ENCODE results near the gene ATG101. TPM values are rescaled to one million over a fixed set of nuclear protein-coding genes. Genes with fewer than 3 reads are reported as not detected.

Gene ATG101
- total RNA-seq (10 to 100 TPM; 22.1 to 37.2 TPM), polyA plus RNA-seq (10 to 100 TPM; 36.2 to 64.3 TPM)
- long read RNA-seq, donor 1, transcript ATG101-201 (4 exons, 1,439 nt), result major isoform, 14 of 16 reads
- long read RNA-seq, donor 1, partial matches to known transcripts, result 0 of 16 reads
- long read RNA-seq, donor 1, other reads (novel, unspliced or antisense), result 0 of 16 reads
- long read RNA-seq, donor 2, transcript ATG101-201 (4 exons, 1,439 nt), result major isoform, 5 of 5 reads
- long read RNA-seq, donor 2, partial matches to known transcripts, result 0 of 5 reads
- long read RNA-seq, donor 2, other reads (novel, unspliced or antisense), result 0 of 5 reads
- long read RNA-seq, donor 3, partial matches to known transcripts, result 0 of 3 reads
- long read RNA-seq, donor 3, other reads (novel, unspliced or antisense), result 0 of 3 reads
- long read RNA-seq, donor 4, partial matches to known transcripts, result 0 of 2 reads
- long read RNA-seq, donor 4, other reads (novel, unspliced or antisense), result 0 of 2 reads
- long read RNA-seq, donor 5, transcript ATG101-201 (4 exons, 1,439 nt), result major isoform, 6 of 9 reads
- long read RNA-seq, donor 5, partial matches to known transcripts, result 0 of 9 reads
- long read RNA-seq, donor 5, other reads (novel, unspliced or antisense), result 0 of 9 reads

GRCh38 chr12:52069327-52070184, at the start of gene ATG101:
TSS of gene ATG101 (plus strand) at chr12:52069978. CDS start at chr12:52073651, 3,673 bp downstream.
- peak; percentile 97 for ATAC-seq (ENCODE audit: insufficient read depth, low FRiP score)
- Histone ChIP-seq H3K4me1 (ENCODE audit: control insufficient read depth in 5 of 5, insufficient read depth in 5 of 5, low read length in 5 of 5) (peaks cover 5 to 18% (median 6%) of the 10 kb centered on the region in 5 donors), H3K9me3 (ENCODE audit: control insufficient read depth in 4 of 4, insufficient read depth in 3 of 4, low read length in 3 of 4) (no peaks in the 10 kb centered on the region), H3K27ac (ENCODE audit: low read depth in 1 of 2, low read length in 1 of 2) (peak within 1 kb of the TSS; percentile 81 to 97), H3K4me3 (peak within 1 kb of the TSS; percentile 97), H3K27me3 (ENCODE audit: control insufficient read depth in 3 of 3, insufficient read depth in 3 of 3, low read length in 2 of 3) (peaks cover 0 to 2% (median 0%) of the 10 kb centered on the region in 3 donors), H3K9ac (ENCODE audit: insufficient read depth in 1 of 2, low read length in 2 of 2) (peak within 1 kb of the TSS; percentile 87 to 89), H3K36me3 (ENCODE audit: control insufficient read depth in 4 of 4, insufficient read depth in 4 of 4, low read length in 4 of 4) (peaks cover 0 to 20% (median 13%) of the 10 kb centered on the region in 4 donors)
- TF ChIP-seq, protein P1, sequence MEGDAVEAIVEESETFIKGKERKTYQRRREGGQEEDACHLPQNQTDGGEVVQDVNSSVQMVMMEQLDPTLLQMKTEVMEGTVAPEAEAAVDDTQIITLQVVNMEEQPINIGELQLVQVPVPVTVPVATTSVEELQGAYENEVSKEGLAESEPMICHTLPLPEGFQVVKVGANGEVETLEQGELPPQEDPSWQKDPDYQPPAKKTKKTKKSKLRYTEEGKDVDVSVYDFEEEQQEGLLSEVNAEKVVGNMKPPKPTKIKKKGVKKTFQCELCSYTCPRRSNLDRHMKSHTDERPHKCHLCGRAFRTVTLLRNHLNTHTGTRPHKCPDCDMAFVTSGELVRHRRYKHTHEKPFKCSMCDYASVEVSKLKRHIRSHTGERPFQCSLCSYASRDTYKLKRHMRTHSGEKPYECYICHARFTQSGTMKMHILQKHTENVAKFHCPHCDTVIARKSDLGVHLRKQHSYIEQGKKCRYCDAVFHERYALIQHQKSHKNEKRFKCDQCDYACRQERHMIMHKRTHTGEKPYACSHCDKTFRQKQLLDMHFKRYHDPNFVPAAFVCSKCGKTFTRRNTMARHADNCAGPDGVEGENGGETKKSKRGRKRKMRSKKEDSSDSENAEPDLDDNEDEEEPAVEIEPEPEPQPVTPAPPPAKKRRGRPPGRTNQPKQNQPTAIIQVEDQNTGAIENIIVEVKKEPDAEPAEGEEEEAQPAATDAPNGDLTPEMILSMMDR (IDR thresholded peaks at IDR 0.05; ENCODE audit: control extremely low read depth, extremely low read depth), result peak; percentile 54
- peak; percentile 93 to 97 (median 97) for DNase-seq
- WGBS, 2 donors, result 1% methylated on average over 56 to 60 of the region's 60 CpGs

- Histone ChIP-seq H3K27ac (ENCODE audit: low read depth in 1 of 2, low read length in 1 of 2) (peak overlapping the region in 1 of 2 donors; percentile 11), H3K4me3 (no peak overlapping the region), H3K36me3 (ENCODE audit: control insufficient read depth in 4 of 4, insufficient read depth in 4 of 4, low read length in 4 of 4) (no peaks in the 10 kb centered on the region), H3K9me3 (ENCODE audit: control insufficient read depth in 4 of 4, insufficient read depth in 3 of 4, low read length in 3 of 4) (no peaks in the 10 kb centered on the region), H3K27me3 (ENCODE audit: control insufficient read depth in 3 of 3, insufficient read depth in 3 of 3, low read length in 2 of 3) (peaks cover 0 to 12% (median 0%) of the 10 kb centered on the region in 3 donors), H3K9ac (ENCODE audit: insufficient read depth in 1 of 2, low read length in 2 of 2) (no peak overlapping the region), H3K4me1 (ENCODE audit: control insufficient read depth in 5 of 5, insufficient read depth in 5 of 5, low read length in 5 of 5) (peaks cover 0 to 12% (median 3%) of the 10 kb centered on the region in 5 donors)
- ATAC-seq (ENCODE audit: insufficient read depth, low FRiP score) (no peak), DNase-seq (peak; percentile 75 to 78 (median 76))
- 24 to 26% methylated on average over 9 of the region's 9 CpGs for WGBS, 2 donors
- TF ChIP-seq, protein P1 (IDR thresholded peaks at IDR 0.05; ENCODE audit: control extremely low read depth, extremely low read depth), result peak; percentile 54
These were observed 49.0 kb upstream of the ATG101 start for GRCh38 chr12:52020539-52021336.

DNA sequence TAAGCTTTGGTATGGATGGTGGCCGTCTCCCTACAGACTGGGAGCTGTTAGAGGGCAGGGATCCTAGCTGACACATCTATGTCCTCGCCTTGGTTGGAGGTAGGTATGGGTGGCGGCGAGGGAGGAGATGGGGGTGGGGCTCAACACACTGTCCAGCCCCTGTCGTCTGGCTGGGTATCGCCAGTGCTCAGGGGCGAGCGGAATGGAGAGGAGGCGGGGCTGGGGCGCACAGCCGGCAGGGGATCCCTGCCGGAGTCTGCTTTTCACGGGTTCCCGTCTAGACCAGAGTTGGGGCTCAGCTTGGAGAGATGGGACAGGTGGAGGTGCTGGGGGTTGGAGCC, 47.0 kb upstream of the ATG101 start:
- Histone ChIP-seq H3K27me3 (ENCODE audit: control insufficient read depth in 3 of 3, insufficient read depth in 3 of 3, low read length in 2 of 3) (peaks cover 0 to 9% (median 0%) of the 10 kb centered on the region in 3 donors), H3K36me3 (ENCODE audit: control insufficient read depth in 4 of 4, insufficient read depth in 4 of 4, low read length in 4 of 4) (no peaks in the 10 kb centered on the region), H3K9ac (ENCODE audit: insufficient read depth in 1 of 2, low read length in 2 of 2) (no peak overlapping the region), H3K4me3 (no peak overlapping the region), H3K9me3 (ENCODE audit: control insufficient read depth in 4 of 4, insufficient read depth in 3 of 4, low read length in 3 of 4) (no peaks in the 10 kb centered on the region), H3K4me1 (ENCODE audit: control insufficient read depth in 5 of 5, insufficient read depth in 5 of 5, low read length in 5 of 5) (peaks cover 0 to 15% (median 8%) of the 10 kb centered on the region in 5 donors), H3K27ac (ENCODE audit: low read depth in 1 of 2, low read length in 1 of 2) (peak overlapping the region in 1 of 2 donors; percentile 52)
- DNase-seq, result no peak
- 6 to 12% methylated on average over 14 of the region's 14 CpGs for WGBS, 2 donors
- no peak for ATAC-seq (ENCODE audit: insufficient read depth, low FRiP score)
- TF ChIP-seq, protein P1 (IDR thresholded peaks at IDR 0.05; ENCODE audit: control extremely low read depth, extremely low read depth), result no peak
